Muscle layer of colon (tissue), 2 donors: Measurements from ENCODE around the gene ALOX5AP.

Experiments used
- H3K27ac ChIP-seq: one replicate; pipeline ENCODE4 v1.7.0; 2013; ENCODE audit warnings: low read depth, mild to moderate bottlenecking, low read length, moderate library complexity
- H3K27me3 ChIP-seq, 2 donors: one replicate each; pipeline ENCODE4 v1.7.0; 2013; ENCODE audit warnings: low read length in 2 of 2, mild to moderate bottlenecking in 2 of 2; ENCODE audit not compliant: insufficient read depth in 2 of 2, control insufficient read depth in 1 of 2
- H3K36me3 ChIP-seq: one replicate; pipeline ENCODE4 v1.7.0; 2013; ENCODE audit warnings: mild to moderate bottlenecking, low read length; ENCODE audit not compliant: insufficient read depth
- H3K4me1 ChIP-seq: one replicate; pipeline ENCODE4 v1.7.0; 2013; ENCODE audit warnings: mild to moderate bottlenecking, low read length; ENCODE audit not compliant: insufficient read depth
- H3K4me3 ChIP-seq, 2 donors: one replicate each; pipeline ENCODE4 v1.7.0; 2013; ENCODE audit warnings: low read length in 2 of 2, low read depth in 1 of 2, mild to moderate bottlenecking in 1 of 2, moderate library complexity in 1 of 2
- H3K9ac ChIP-seq: one replicate; pipeline ENCODE4 v1.7.0; 2013; ENCODE audit warnings: low read length
- H3K9me3 ChIP-seq: one replicate; pipeline ENCODE4 v1.7.0; 2013; ENCODE audit warnings: mild to moderate bottlenecking, low read length
- donor health status: abdominal sarcoma.
- donor health status: Adenocarcinoma of cecum.

ALOX5AP gene

DNA sequence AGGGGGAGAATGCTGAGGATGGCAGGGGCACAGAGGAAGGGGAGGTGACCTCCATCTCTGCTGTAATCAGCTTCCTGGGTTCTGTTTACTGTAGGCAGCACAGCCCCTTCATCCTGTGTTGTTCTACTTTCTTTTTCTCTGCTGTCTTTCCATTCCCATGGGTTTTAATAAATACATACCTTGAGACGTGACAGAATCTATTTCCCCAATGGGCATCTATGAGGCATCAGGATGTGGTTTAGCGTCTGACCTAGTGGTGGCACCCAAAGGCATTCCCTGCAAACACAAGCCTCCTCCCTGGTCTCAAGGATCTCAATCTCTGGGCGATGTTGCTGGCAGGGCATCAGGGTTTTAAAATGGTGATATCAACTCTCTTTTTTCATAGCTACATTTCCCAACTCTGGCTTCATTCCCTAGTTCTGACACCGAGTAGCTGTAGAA is 60.8 kb downstream of the ALOX5AP start:
- Histone ChIP-seq H3K36me3 (no peaks in the 10 kb centered on the region), H3K9ac (no peak overlapping the region), H3K4me1 (peaks cover 26% of the 10 kb centered on the region), H3K9me3 (no peaks in the 10 kb centered on the region), H3K27ac (no peak overlapping the region), H3K27me3 (no peaks in the 10 kb centered on the region), H3K4me3 (peak overlapping the region in 1 of 2 donors; percentile 63)

DNA sequence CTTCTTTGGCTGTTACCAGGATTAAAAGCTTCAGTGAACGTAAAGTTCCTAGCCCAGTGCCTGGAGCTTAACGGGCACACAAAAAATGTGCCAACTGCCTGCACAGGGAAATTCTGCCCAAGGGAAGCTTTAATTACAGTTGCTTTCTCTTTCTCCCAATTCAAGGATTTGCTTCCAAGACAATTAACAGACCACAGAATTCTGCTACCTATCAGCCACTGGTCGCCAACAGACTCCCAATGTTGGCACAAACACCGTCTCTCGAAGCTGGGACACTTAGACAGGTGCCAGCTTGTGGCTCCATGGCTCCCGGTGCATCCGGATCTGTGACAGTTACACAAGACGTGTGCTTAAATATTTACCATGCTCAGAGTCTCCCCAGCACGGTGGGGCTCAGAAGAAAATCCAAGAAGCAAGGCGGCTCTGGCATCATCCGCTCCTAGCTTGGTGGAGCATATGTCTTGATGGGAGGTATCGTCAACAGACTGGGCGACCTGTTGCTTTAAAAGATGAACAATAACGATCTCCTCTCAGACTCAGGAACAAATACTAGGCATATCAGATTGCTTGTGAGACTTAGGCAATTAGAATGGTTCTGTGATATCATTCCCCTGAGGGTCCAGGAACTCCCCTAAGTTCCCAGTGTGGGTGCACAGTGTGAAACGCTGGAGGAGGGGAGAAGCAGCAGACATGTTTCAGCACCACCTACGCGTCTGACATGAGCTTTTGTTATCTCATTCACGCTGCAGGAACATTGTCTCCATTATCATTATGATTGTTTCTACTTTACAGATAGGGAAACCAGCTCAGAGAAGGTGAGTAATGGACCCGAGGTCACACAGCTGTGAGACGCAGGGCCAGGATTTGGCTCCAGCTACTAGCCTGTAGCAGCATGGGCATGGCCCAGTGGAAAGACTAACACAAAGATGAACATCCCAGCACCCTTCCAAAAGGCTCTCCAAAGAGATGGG is 61.6 kb downstream of the ALOX5AP start:
- no peak overlapping the region for H3K27ac ChIP-seq
- H3K4me1 ChIP-seq = peaks cover 18% of the 10 kb centered on the region
- no peaks in the 10 kb centered on the region for H3K36me3 ChIP-seq
- H3K4me3 ChIP-seq = peak overlapping the region; percentile 27 to 63
- no peaks in the 10 kb centered on the region for H3K27me3 ChIP-seq
- H3K9me3 ChIP-seq = no peaks in the 10 kb centered on the region
- H3K9ac ChIP-seq = peak overlapping the region; percentile 22

DNA sequence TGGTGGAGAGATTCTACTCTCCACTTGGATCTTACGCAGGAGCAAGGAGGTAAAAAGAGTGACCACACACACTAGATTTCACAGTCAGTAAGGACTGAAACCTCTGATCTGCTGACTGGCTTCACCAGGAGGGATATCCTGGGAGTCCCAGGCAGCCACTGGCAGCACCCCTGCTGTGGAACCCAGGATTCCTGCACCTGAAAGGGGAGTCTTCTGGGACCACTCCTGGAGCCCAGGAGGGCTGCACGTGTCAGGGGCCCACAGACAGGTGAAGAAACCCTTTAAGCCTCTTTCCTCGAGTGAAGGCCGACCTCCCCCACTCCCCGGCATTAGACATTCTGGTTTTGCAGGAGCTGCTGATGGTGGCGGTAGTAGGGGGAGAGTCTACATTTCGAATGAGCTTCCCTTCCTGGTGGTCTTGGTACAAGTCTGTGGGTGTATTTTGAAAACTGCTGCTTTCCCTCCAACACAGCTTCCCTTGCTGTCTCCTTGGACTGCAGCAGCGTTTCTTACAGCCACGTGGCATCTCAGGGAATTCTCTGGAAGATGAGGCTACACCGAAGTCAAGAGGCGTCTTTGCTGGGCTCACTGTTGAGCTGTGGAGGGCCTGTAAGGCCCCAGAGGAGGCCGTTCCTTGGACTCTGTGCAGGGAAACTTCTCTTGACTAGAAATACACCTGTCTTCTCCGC is 62.6 kb downstream of the ALOX5AP start:
- H3K27me3 ChIP-seq = no peaks in the 10 kb centered on the region
- no peaks in the 10 kb centered on the region for H3K36me3 ChIP-seq
- no peak overlapping the region for H3K9ac ChIP-seq
- H3K4me1 ChIP-seq = peaks cover 13% of the 10 kb centered on the region
- no peak overlapping the region for H3K27ac ChIP-seq
- H3K4me3 ChIP-seq = no peak overlapping the region
- H3K9me3 ChIP-seq = no peaks in the 10 kb centered on the region

DNA sequence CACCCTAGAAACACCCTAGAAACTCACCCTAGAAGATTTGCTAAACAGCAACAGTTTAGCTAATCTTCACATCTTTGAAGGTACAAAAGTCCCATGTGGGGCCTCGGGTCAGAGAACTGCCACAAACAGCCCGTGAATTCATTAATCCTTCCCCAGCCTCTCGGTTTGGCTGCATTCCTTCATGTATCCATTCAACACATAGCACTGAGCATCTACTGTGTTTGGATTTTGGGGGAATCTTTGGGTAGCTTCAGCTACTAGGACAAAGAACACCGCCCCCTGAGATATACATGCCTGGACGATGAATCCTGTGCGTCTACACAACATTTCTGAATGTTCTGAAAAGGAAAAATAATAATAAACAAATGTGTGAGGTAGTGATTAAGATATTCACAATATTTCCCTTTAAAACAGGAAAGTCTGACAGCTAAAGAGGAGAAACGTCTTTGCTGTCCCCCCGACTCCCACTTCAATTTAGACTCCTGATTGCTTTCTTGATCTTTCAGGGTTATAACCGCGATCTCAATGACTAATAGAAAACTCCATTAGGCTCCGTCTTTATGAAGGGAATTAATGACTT is 63.5 kb downstream of the ALOX5AP start:
- H3K36me3 ChIP-seq = no peaks in the 10 kb centered on the region
- peaks cover 20% of the 10 kb centered on the region for H3K4me1 ChIP-seq
- H3K9ac ChIP-seq = no peak overlapping the region
- no peak overlapping the region for H3K27ac ChIP-seq
- H3K27me3 ChIP-seq = no peaks in the 10 kb centered on the region
- no peaks in the 10 kb centered on the region for H3K9me3 ChIP-seq
- no peak overlapping the region for H3K4me3 ChIP-seq

DNA sequence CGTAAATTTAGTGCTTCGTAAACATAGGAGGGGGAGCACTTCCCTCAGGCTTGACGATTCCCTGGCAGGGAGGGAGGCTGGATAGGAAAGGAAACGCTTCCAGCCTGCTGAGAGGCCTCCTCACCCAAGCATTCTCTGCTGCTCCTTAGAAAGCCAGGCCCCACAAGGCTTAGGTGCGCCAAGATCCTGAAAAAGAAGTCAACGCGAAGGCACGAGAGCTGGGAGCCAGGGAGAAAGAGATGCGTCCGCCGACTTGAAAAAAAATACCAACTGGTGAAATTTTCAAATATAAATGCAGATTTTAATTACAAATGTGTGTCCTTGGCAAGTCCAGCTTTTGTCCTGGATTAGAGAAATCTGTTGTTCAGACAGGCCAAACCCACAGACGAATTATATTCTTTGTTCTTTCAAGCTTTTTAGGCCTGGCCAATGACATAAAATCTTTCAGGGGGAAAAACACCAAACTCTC is 64.0 kb downstream of the ALOX5AP start:
- Histone ChIP-seq H3K4me3 (no peak overlapping the region), H3K27me3 (no peaks in the 10 kb centered on the region), H3K4me1 (peaks cover 21% of the 10 kb centered on the region), H3K36me3 (no peaks in the 10 kb centered on the region), H3K9ac (no peak overlapping the region), H3K27ac (no peak overlapping the region), H3K9me3 (no peaks in the 10 kb centered on the region)

DNA sequence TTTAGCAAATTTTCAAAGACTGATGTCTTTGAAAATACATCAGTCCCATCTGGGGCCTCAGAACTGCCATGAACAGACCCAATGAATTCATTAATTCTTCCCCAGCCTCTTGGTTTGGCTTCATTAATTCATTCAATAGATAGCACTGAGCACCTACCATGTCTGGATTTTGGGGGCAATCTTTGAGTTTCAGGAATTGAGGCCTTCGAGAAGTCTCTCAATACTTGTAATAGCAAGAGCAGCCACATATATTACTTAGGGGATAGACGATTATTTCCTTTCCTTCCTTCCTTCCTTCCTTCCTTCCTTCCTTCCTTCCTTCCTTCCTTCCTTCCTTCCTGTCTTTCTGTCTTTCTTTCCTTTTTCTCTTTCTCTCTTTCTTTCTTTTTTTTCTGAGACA is 64.8 kb downstream of the ALOX5AP start:
- Histone ChIP-seq H3K27me3 (no peaks in the 10 kb centered on the region), H3K9ac (no peak overlapping the region), H3K4me1 (peaks cover 21% of the 10 kb centered on the region), H3K36me3 (no peaks in the 10 kb centered on the region), H3K9me3 (no peaks in the 10 kb centered on the region), H3K4me3 (no peak overlapping the region), H3K27ac (no peak overlapping the region)

DNA sequence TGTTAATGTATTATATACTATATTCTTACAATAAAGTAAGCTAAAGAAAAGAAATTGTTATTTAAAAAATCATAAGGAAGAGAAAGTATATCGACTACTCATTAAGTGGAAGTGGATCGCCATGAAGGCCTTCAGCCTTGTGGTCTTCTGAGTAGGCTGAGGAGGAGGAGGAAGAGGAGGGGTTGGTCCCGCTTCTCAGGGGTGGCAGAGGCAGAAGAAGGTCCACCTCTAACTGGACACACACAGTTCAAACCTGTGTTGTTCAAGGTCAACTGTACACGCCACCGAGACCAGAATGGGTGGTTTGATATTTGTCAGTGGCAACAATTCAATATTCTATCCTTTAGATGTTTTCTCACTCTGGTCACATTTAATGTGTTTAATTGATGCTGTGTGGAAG is 67.2 kb downstream of the ALOX5AP start:
- H3K9ac ChIP-seq = no peak overlapping the region
- H3K27ac ChIP-seq = no peak overlapping the region
- no peaks in the 10 kb centered on the region for H3K27me3 ChIP-seq
- no peaks in the 10 kb centered on the region for H3K36me3 ChIP-seq
- peak overlapping the region; percentile 25 to 56 for H3K4me3 ChIP-seq
- H3K9me3 ChIP-seq = no peaks in the 10 kb centered on the region
- peaks cover 12% of the 10 kb centered on the region for H3K4me1 ChIP-seq

DNA sequence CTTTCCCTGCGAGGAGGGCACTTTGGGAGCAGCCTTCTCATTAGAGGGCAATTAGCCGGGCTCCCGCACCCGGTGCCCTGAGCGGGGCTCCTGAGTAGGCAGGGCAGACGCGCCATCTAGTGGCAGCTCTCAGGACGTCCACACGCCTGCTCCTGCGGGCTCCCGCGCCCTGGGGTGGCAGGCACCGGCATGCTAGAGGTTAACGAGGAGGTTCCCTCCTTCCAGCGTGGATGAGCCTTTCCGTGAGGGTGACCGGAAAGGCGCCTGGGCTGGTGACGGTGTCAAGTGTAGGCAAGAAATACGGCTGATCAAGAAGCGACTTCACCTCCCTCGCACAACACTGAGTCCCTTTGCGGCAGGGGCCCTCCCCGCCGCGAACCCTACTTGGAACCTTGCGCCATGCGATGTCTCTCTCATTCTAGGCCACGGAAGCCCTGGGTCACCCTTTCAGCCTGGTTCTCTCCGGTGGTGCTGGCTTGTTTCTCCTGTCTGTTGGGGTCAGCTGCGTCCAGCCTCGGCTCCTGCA is 67.7 kb downstream of the ALOX5AP start:
- H3K27me3 ChIP-seq = no peaks in the 10 kb centered on the region

DNA sequence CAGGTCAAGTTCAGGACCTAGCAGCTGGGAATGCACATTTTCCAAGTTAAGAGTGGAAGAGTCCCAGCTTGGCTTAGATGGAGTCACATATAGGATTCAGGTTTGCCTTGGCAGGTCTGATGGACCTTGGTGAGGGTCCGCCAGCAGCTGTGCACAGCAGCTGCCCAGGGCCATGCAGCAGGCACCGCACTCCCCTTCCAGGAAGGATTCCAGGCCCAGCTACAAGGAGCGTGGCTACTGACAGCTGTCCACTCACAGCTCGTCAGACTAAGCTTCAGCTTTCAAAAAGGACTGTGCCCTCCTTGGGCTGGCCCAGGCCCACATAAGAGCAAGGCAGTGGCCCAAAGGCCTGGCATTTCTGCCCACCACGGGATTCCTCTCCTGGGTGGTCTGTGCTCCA is 68.4 kb downstream of the ALOX5AP start:
- no peaks in the 10 kb centered on the region for H3K36me3 ChIP-seq
- H3K27ac ChIP-seq = no peak overlapping the region
- H3K27me3 ChIP-seq = no peaks in the 10 kb centered on the region
- H3K9me3 ChIP-seq = no peaks in the 10 kb centered on the region
- peaks cover 12% of the 10 kb centered on the region for H3K4me1 ChIP-seq
- H3K4me3 ChIP-seq = peak overlapping the region in 1 of 2 donors; percentile 56
- no peak overlapping the region for H3K9ac ChIP-seq

More for the DNA sequence above, 67.7 kb downstream of the ALOX5AP start:
- Histone ChIP-seq H3K4me3 (peak overlapping the region; percentile 25 to 56), H3K9me3 (no peaks in the 10 kb centered on the region), H3K4me1 (peaks cover 12% of the 10 kb centered on the region), H3K36me3 (no peaks in the 10 kb centered on the region), H3K9ac (peak overlapping the region; percentile 29), H3K27ac (peak overlapping the region; percentile 70)

- H3K36me3 ChIP-seq = no peaks in the 10 kb centered on the region
- peaks cover 12% of the 10 kb centered on the region for H3K4me1 ChIP-seq
- no peak overlapping the region for H3K4me3 ChIP-seq
- H3K9me3 ChIP-seq = no peaks in the 10 kb centered on the region
- H3K27ac ChIP-seq = no peak overlapping the region
- H3K9ac ChIP-seq = no peak overlapping the region
- no peaks in the 10 kb centered on the region for H3K27me3 ChIP-seq
Measured at GRCh38 chr13:30804474-30804873, 69.1 kb downstream of the ALOX5AP start.

DNA sequence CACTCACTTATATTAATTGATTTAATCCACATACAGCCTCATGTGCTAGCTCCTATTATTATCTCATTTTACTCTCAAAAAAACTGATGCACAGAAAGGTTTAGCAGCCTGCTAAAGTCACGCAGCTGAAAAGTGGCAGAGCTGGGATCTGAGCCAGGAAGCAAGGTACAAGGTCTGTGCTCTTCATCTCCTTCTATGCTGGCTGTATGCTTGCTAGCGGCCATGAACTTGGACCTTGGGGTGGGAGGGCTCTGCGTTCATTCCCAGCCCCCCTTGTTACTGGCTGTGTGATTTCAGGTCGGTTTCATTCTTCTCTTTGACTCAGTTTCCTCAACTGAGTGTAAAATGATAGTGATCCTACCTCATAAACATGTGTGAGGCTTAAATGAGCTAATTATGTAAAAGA is 69.8 kb downstream of the ALOX5AP start:
- no peak overlapping the region for H3K4me3 ChIP-seq
- no peak overlapping the region for H3K9ac ChIP-seq
- H3K36me3 ChIP-seq = no peaks in the 10 kb centered on the region
- no peak overlapping the region for H3K27ac ChIP-seq
- peaks cover 12% of the 10 kb centered on the region for H3K4me1 ChIP-seq
- no peaks in the 10 kb centered on the region for H3K9me3 ChIP-seq
- no peaks in the 10 kb centered on the region for H3K27me3 ChIP-seq
